Measurements from ENCODE around the gene ADARB1.

Gene ADARB1

GRCh38 chr21:45032332-45032731 lies 42.0 kb upstream of the ADARB1 start:
- no peaks in the 10 kb centered on the region for H3K27me3 ChIP-seq (ENCODE audit: insufficient read depth, low read length, poor library complexity)

GRCh38 chr21:45032977-45033710 lies 41.2 kb upstream of the ADARB1 start:
- Histone ChIP-seq H4K20me1 (ENCODE audit: insufficient read depth, low read length) (no peaks in the 10 kb centered on the region), H3K36me3 (ENCODE audit: insufficient read depth, low read length) (no peaks in the 10 kb centered on the region), H3K9ac (ENCODE audit: low read depth, low read length) (no peak overlapping the region), H2AFZ (ENCODE audit: low read depth, low read length) (no peak overlapping the region), H3K4me2 (ENCODE audit: insufficient read depth, low read length) (no peak overlapping the region), H3K27ac (ENCODE audit: low read length) (no peak overlapping the region), H3K27me3 (ENCODE audit: insufficient read depth, low read length, poor library complexity) (no peaks in the 10 kb centered on the region), H3K4me1 (ENCODE audit: insufficient read depth, low read length) (no peaks in the 10 kb centered on the region), H3K4me3 (ENCODE audit: low read depth in 1 of 2, low read length in 2 of 2) (no peak overlapping the region), H3K9me3 (ENCODE audit: insufficient read depth, low read length, severe bottlenecking) (peaks cover 11% of the 10 kb centered on the region), H3K79me2 (ENCODE audit: insufficient read depth, low read length) (no peaks in the 10 kb centered on the region)
- no peak for TF ChIP-seq CTCF (IDR thresholded peaks at IDR 0.05; ENCODE audit: borderline replicate concordance, extremely low read depth, low read length, poor library complexity, severe bottlenecking)
- no peak for TF ChIP-seq EZH2 (IDR thresholded peaks at IDR 0.05; ENCODE audit: borderline replicate concordance, low read depth, low read length, severe bottlenecking)
- ATAC-seq (ENCODE audit: insufficient read depth, low read depth): no peak
- DNase-seq: no peak

More at GRCh38 chr21:45032332-45032731, 42.0 kb upstream of the ADARB1 start:
- Histone ChIP-seq H2AFZ (ENCODE audit: low read depth, low read length) (no peak overlapping the region), H3K79me2 (ENCODE audit: insufficient read depth, low read length) (no peaks in the 10 kb centered on the region), H3K4me1 (ENCODE audit: insufficient read depth, low read length) (no peaks in the 10 kb centered on the region), H3K4me2 (ENCODE audit: insufficient read depth, low read length) (no peak overlapping the region), H3K27ac (ENCODE audit: low read length) (no peak overlapping the region), H3K9ac (ENCODE audit: low read depth, low read length) (no peak overlapping the region), H3K9me3 (ENCODE audit: insufficient read depth, low read length, severe bottlenecking) (peaks cover 10% of the 10 kb centered on the region), H4K20me1 (ENCODE audit: insufficient read depth, low read length) (no peaks in the 10 kb centered on the region), H3K36me3 (ENCODE audit: insufficient read depth, low read length) (no peaks in the 10 kb centered on the region), H3K4me3 (ENCODE audit: low read depth in 1 of 2, low read length in 2 of 2) (no peak overlapping the region)
- ATAC-seq (ENCODE audit: insufficient read depth, low read depth) (no peak), DNase-seq (no peak)
- TF ChIP-seq EZH2 (IDR thresholded peaks at IDR 0.05; ENCODE audit: borderline replicate concordance, low read depth, low read length, severe bottlenecking) (no peak), CTCF (IDR thresholded peaks at IDR 0.05; ENCODE audit: borderline replicate concordance, extremely low read depth, low read length, poor library complexity, severe bottlenecking) (no peak)

DNA sequence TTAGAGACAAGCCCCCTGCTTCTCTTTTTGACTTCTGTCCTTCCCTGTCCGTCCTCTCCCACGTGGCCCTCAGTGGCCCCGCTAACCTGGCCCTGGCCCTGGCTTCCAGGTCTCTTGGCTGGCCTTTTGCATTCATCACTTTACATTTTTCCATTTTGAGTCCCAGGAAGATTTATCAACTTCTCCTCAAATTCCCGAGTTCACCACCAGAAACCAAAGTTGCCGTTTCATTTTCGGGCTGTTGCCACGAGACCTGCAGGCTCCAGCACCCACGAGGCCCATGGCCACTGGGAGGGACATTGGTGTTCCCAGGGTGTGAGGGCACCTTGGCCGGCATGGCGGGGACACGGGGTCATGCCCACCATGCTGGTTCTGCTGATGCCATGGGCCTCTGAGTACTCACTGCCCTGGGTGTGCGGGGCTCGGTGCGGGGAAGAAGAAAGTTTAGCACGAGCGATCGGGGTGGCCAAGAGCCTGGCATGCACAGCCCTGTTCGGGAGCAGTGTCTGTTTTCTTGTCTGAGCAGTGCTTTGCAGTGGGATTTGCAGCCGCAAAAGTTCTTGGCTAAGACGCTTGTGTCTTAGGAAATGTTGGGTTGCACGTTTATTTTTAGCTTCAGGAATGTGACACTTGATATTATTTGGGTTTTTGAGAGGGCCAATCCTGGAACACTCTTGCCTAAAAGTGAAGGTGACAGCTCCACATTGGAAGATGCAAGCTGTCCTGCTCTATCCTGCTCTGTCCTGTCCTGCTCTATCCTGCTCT lies 40.4 kb upstream of the ADARB1 start:
- Histone ChIP-seq H3K36me3 (ENCODE audit: insufficient read depth, low read length) (no peaks in the 10 kb centered on the region), H3K9ac (ENCODE audit: low read depth, low read length) (no peak overlapping the region), H3K27ac (ENCODE audit: low read length) (no peak overlapping the region), H2AFZ (ENCODE audit: low read depth, low read length) (no peak overlapping the region), H3K4me2 (ENCODE audit: insufficient read depth, low read length) (no peak overlapping the region), H4K20me1 (ENCODE audit: insufficient read depth, low read length) (no peaks in the 10 kb centered on the region), H3K4me3 (ENCODE audit: low read depth in 1 of 2, low read length in 2 of 2) (no peak overlapping the region), H3K79me2 (ENCODE audit: insufficient read depth, low read length) (no peaks in the 10 kb centered on the region), H3K9me3 (ENCODE audit: insufficient read depth, low read length, severe bottlenecking) (peaks cover 11% of the 10 kb centered on the region), H3K4me1 (ENCODE audit: insufficient read depth, low read length) (no peaks in the 10 kb centered on the region), H3K27me3 (ENCODE audit: insufficient read depth, low read length, poor library complexity) (no peaks in the 10 kb centered on the region)
- no peak for DNase-seq
- no peak for ATAC-seq (ENCODE audit: insufficient read depth, low read depth)
- TF ChIP-seq CTCF (IDR thresholded peaks at IDR 0.05; ENCODE audit: borderline replicate concordance, extremely low read depth, low read length, poor library complexity, severe bottlenecking) (no peak), EZH2 (IDR thresholded peaks at IDR 0.05; ENCODE audit: borderline replicate concordance, low read depth, low read length, severe bottlenecking) (no peak)
